ENCODE results near the gene HUWE1.

DNA sequence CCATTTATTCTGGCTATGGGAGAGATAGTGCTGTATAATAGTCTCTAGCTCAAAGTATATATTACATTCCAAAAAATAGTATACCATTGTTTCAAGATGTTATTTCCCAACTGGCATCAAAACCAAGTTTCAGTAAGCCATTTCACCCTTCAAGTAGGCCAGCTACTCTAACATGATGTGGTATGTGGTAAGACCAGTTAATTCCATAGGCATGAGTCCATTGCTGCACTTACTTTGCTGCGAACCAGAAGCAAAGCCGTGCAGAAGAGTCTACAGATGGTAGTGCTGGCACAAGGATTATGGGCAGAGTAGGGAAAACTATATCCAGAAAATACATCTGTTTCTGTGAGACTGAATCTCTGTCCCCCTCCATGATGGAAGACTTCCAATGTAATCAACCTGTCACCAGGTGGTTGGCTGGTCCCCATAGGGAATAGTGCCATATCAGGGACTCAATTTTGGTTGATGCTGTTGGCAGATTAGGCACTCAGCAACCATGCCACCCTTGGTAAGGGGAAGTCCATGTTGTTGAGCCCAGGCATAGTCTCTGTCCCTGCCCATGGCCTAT lies 202.6 kb downstream of the HUWE1 start:
- TF ChIP-seq, protein P1, sequence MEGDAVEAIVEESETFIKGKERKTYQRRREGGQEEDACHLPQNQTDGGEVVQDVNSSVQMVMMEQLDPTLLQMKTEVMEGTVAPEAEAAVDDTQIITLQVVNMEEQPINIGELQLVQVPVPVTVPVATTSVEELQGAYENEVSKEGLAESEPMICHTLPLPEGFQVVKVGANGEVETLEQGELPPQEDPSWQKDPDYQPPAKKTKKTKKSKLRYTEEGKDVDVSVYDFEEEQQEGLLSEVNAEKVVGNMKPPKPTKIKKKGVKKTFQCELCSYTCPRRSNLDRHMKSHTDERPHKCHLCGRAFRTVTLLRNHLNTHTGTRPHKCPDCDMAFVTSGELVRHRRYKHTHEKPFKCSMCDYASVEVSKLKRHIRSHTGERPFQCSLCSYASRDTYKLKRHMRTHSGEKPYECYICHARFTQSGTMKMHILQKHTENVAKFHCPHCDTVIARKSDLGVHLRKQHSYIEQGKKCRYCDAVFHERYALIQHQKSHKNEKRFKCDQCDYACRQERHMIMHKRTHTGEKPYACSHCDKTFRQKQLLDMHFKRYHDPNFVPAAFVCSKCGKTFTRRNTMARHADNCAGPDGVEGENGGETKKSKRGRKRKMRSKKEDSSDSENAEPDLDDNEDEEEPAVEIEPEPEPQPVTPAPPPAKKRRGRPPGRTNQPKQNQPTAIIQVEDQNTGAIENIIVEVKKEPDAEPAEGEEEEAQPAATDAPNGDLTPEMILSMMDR (optimal IDR thresholded peaks at IDR 0.05 in 1 of 3, IDR thresholded peaks at IDR 0.05 in 1 of 3, conservative IDR thresholded peaks at IDR 0.05 in 1 of 3; ENCODE audit: extremely low read depth in 1 of 3, insufficient read depth in 2 of 3, low read length in 3 of 3) = no peak
- TF ChIP-seq EZH2 (IDR thresholded peaks at IDR 0.05; ENCODE audit: low read length) = no peak
